A549 treated with AZD9567 at 1 μM for 4 hours (cell line): ENCODE data around the gene SAMHD1. TPM values are rescaled to one million over a fixed set of nuclear protein-coding genes. Genes with fewer than 3 reads are reported as not detected.

Source experiments
- total RNA-seq: library from RNA; stranded (reverse); fragments of 200-300 nt; extraction: Qiagen RNA extraction; gene quantifications from 5 replicates; pipeline ENCODE4 v1.2.3, GENCODE V29; 2022; ENCODE audit not compliant: insufficient read depth

SAMHD1 gene
- total RNA-seq = 7.9 to 9.7 TPM (median 8.3 TPM) in 5 replicates

DNA sequence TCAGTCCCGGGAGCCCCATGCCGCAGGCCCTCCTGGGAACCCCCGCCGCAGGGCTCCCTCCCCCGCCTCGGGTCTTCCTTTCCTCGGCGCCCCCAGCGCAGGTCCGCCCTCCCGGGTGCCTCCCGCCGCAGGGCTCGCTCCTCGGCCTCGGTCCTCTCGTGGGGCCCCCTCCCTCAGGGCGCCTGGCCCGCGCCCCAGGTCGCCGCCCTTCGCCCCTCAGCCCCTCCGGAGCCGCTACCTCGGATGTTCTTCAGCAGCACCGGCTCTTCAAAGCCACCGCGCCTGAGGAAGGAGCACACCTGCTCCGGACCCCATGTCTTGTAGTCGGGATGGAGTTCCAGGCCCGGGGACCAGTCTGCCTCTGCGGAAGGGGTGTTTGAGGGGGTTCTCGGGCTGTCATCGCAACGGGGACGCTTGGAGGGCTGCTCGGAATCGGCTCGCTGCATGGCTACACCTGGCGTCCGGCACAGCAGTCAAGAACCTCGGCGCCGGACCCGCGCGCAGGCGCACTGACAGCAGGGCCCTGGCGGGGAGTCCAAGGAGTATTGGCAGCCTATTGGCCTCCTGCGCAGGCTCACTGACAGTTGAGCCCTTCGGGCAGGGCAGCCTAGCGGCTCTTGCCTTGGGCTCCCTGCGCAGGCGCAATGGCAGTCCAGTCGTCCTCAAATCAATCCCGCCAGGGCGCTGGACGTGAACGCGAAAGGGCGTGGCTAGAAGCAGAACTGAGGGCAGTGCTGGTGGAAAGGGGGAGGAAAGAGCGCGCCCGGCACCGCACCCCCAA is at the start of gene SAMHD1:
Gene SAMHD1, minus strand, starts transcription at position 511 of the 781 bp plus-strand sequence. Its CDS starts 65 bp downstream, at position 446.

DNA sequence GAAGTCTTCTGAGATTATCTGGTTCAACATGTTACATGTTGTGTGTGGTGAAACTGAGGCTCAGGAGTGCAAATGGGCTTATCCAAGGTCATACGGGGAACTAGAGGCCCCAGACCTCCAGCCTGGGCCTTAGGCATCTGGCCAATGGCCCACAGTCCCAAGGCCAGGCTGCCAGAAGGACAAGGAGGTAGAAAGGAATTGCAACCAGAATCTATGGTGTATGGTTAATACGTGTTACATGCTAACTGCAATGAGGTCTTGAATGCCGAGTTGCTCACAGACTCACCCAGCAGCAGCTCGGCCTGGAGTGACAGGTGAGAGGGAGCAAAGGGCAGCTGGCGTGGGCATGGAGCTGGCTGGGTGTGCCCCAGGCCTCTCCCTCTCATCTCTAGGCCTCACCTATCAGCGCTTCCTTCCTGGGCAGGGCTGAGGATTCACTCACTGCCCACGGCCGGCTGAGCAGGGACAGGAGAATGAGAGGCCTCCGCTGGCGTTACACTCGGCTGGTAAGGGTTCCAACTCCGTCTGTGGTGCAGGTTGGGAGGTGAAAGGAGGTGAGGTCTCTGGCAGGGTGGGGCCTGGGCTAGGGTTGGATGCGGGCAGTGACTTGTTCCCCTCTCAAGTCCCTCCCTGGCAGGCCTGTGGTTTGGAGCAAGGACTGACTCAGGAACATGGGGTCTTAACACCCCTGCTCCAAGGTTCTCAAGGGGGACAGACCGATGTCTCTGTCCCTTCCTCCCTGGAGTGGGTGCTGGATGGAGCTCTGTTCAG is 75.6 kb downstream of the SAMHD1 start, which contains the start of gene TLDC2:
Gene TLDC2, plus strand, starts transcription at position 437 of the 771 bp plus-strand sequence. Its CDS starts 37 bp downstream, at position 474.

Other genes with a start within 250 kb of the SAMHD1 start
- 18.6 to 22.3 TPM (median 20.3 TPM) in 5 replicates for gene NDRG3, start 205.6 kb downstream of the SAMHD1 start, total RNA-seq
- gene DSN1, start 177.9 kb downstream of the SAMHD1 start, total RNA-seq = 23.1 to 33.1 TPM (median 24.5 TPM) in 5 replicates
- gene TLDC2, start 75.6 kb downstream of the SAMHD1 start, total RNA-seq = not detected in 5 replicates
- 7.9 to 14.2 TPM (median 10.4 TPM) in 5 replicates for gene RBL1, start 144.3 kb upstream of the SAMHD1 start, total RNA-seq
- 249 to 273 TPM (median 266 TPM) in 5 replicates for gene RPN2, start 227.6 kb upstream of the SAMHD1 start, total RNA-seq
- gene MROH8, start 227.8 kb upstream of the SAMHD1 start, total RNA-seq = 0.70 to 3.9 TPM (median 1.1 TPM) in 5 replicates